Limb (tissue), 2 donors: Measurements from ENCODE around the gene CGNL1.

ENCODE experiments used
- DNase-seq, 2 donors: peaks; one replicate each; pipeline ENCODE4 v3.0.0-alpha.2; 2016; ENCODE audit errors: extremely low spot score in 2 of 2

Gene CGNL1

DNA sequence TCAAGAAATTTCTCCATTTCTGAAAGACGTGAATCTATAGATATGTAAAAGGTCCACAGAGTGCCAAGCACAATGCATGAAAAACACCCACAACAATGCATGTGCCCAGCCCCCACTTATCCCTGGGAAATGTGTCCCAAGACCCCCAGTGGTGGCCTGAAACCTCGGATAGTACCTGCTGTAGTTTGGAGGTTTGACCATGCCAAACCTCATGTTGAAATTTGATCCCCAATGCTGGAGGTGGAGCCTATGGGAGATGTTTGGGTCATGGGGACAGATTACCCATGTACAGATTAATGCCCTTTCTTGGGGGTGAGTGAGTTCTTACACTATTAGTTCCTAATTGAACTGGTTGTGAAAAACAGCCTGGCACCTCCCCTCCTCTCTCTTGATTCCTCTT, 194.0 kb downstream of the CGNL1 start:
- DNase-seq: no peak

GRCh38 chr15:57570994-57571393, 194.7 kb downstream of the CGNL1 start:
- DNase-seq: no peak

GRCh38 chr15:57571725-57572124, 195.4 kb downstream of the CGNL1 start:
- DNase-seq: no peak

DNA sequence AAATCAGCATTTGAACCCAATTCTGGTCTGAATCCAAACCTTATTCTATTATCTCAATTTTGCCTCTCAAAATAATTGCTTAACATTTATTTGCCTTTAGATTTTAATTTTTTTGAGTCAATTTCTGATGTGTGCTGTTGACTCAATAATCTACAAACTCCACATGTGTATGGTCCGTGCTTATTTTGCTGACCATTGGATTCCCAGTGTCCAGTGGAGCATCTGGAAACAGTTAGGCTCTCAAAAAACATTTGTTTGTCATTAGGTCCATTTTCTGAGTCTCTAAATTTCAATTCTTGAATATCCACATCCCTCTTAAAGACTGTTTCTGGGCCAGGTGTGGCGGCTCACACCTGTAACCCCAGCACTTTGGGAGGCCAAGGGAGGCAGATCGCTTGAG, 196.2 kb downstream of the CGNL1 start:
- no peak for DNase-seq

- no peak for DNase-seq
Observed at GRCh38 chr15:57573151-57573550, 196.8 kb downstream of the CGNL1 start.

DNA sequence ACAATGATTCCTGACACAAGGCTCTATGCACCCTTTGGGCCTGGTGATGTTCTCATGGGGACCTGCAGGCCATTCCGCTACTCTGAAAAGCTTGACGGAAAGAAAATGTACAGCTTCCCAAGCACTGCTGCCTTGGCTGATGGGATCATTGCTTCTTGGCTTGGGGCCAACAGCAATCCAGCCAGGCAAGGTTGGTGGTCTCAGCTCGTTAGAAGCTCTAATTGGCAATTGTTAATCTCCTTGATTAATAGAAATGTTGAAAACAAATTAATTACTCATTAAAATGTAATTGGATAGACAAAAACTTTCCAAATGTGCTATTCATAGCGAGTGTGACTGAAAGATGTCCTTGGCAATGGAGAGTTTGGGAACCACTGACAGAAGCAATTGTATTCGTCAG, 199.1 kb downstream of the CGNL1 start:
- no peak for DNase-seq

DNA sequence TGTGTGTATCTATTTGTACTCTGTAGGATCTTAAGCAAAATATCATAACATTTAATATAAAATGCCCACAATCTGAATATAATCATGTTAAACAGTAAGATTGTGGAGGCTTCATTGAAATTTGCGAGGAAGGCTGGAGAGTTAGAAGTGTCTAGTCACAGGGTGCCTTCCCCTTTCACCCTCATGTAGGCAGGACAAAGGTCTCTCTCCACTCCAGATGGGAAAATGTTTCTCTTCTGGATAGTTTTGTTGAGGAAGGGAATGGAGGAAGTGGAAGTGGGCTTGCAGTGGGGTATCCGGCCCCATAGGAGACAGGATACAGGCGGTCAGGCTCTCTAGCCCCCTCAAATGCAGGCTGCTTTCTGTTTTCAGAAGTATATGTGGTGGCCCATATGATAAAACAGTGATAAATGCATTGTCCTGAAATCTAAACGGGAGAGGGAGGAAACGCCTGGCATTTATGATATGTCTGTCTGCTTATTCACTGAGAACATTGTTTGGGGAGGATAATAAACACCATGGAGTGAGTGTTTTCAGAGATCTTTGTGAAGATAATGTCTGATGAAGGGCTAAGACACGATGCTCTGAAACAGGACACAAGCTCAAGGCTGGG, 202.1 kb downstream of the CGNL1 start:
- no peak for DNase-seq

DNA sequence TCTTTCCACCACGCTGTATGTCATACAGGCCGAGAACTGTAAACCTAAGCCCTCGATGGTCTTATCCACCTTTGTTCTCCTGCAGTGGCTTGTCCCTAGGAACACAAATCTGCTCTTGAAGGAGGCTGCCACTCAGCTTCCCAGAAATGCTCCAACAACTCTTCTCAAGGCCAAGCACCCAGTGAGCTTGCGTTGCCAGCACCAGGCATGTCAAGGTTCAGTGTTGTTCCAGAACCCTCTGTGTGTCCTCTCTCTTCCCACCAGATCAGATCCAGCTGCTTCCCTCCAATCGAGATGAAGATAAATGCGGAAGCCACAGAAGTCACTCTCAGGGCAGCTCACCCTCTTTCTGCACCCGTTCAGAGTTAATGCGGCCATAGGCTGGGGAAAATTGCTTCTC, 204.1 kb downstream of the CGNL1 start:
- no peak for DNase-seq

DNA sequence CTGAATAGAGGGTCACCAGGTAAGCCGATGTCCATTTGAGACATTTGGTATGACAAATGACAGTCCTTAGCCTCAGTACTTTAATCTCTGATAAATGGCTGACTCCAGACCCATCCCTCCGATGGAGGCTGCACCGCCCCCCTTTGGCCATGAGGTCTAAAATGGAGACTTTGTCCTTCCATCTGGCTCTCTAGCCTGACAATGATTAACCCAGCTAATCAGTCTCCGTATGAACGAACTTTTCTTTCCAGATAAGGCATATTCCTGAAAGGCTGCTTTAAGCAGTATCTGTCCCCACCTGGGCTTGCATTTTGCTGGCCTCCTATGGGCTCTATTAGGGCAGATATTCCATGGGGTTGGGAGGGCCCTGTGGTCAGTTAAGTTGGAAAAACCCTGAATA, 204.6 kb downstream of the CGNL1 start:
- no peak for DNase-seq

- no peak for DNase-seq
Observed at GRCh38 chr15:57582090-57582489, 205.8 kb downstream of the CGNL1 start.

DNA sequence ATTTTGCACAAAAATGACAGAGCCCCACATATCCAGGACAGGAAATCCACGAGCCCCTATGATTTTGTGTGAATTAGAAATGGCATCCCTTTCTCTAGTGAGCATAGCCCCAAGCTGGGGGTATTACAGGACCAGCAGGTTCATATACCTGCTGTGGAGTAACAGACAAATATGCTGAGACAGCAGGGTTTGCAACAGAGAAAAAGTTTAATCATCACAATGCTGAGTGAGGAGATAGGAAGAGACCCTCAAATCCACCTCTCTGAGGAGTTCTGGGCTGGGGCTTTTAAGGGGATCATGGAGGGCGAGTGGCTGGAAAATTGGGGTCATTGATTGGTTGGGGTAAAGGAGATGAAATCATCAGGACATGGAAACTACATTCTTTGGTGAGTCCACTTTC, 207.0 kb downstream of the CGNL1 start:
- no peak for DNase-seq

GRCh38 chr15:57583720-57584119, 207.4 kb downstream of the CGNL1 start:
- no peak for DNase-seq

- DNase-seq: no peak
Observed at GRCh38 chr15:57586661-57587424, 210.5 kb downstream of the CGNL1 start.

DNA sequence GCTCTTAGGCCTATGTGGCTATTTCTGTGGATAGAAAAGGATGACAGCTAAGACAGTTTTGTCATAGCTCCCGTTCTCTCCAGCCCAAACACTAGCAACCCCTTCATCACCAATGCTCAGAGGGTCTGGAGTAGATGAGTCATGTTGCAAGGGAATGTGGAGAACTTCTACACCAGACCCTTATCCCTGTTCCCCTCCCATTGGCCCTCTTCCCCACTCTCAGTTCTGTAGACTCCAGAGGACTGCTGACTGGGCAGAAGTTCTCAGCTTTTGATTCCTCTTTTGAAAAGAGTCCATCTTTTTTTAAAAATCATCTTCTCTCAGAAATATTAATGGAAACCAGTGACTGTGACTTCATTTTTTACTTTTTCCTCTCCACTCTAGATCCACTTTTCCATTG, 213.0 kb downstream of the CGNL1 start:
- no peak for DNase-seq

DNA sequence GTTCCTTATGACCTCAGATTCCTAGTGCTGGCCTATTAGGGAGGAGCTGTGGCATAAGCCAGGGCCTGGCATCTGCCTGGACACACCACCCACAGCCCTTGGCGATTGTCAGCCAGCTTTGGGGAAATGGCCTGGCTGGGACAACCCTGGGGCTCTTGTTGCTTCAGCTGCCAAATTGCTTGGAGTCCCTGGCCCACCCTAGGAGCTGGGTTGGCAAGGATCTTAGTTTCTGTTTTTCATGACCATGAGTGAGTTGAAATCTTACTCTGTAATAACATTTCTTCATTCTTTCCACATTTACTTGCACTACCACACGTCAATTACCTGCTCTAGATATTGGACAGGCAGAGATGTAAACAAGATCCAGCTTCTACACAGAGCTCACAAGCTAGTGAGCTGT, 213.4 kb downstream of the CGNL1 start:
- no peak for DNase-seq

- no peak for DNase-seq
Observed at GRCh38 chr15:57591237-57591821, 215.0 kb downstream of the CGNL1 start.

DNA sequence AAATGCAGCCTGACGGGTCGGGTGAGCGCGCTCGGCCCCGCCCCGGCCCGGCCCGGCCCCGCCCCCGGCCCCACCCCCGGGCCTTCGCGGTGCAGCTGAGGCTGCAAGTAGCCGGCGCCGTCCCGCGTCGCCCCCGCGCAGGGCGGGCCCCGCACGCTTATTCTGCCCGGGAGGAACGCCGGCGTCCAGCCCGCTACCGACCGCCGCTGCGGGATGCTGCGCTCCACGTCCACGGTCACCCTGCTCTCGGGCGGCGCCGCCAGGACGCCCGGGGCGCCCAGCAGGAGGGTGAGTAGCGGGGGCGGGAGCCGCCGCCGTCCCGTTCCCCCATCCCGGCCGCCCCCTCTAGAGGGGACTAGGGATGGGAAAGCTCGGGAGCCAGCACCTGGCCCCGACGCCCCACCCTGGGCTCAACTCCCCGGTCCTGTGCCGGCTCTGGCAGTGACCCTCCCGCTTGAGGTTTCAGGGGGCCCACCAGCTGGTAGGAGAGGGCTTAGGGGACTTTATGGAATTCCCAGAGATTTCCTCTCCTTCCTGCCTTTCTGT, 215.6 kb downstream of the CGNL1 start, which contains the start of gene MYZAP:
TSS of gene MYZAP (plus strand) at position 83 of the 546 bp plus-strand sequence. CDS start at position 214, 131 bp downstream.
- peak in 1 of 2 donors; percentile 73 for DNase-seq

DNA sequence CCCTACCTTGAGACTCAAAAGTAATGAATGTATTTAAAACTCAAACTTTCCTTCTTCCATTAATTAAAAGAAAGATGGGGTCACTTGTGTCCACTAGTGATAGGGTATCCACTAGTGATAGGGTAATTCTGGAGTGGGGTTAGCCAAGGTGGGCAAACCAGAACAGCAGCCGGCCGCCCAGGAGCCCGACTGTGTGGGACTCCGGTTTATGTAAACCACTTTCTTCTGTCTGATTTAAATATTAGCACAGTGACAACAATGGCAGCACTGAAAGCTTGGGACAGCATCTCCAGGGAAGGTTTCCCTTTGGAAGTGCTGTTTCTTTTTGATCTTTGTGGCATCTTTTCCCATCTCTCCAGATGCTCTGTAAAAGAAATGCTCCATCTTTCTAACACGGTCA, 216.1 kb downstream of the CGNL1 start:
- no peak for DNase-seq

DNA sequence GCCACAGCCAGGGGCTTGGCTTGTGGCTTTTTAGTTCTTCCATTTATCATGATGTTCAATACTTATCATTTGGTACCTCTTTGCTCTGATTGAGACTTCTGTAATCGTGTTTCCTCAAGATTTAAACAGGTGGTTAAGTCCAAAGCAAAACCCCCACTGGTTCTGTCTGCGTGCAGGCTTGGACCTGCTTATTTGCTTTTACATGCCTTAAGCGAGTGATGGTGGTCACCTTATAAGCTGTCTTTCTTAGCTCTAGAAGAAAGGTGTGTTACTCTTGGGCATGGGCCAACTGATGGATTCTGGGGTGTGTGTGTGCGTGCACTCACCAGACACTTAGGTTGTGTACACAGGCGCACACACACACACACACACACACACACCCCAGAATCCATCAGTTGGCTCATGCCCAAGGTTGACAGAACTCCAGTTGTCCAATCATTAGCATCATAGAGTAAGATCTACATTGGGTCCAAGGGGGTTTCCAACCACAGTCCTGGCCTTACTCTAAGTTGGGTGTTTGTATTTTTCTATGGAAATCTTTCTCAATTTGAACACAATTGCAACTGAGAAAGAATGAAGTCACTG, 216.6 kb downstream of the CGNL1 start:
- no peak for DNase-seq

GRCh38 chr15:57594479-57594878, 218.2 kb downstream of the CGNL1 start:
- no peak for DNase-seq

DNA sequence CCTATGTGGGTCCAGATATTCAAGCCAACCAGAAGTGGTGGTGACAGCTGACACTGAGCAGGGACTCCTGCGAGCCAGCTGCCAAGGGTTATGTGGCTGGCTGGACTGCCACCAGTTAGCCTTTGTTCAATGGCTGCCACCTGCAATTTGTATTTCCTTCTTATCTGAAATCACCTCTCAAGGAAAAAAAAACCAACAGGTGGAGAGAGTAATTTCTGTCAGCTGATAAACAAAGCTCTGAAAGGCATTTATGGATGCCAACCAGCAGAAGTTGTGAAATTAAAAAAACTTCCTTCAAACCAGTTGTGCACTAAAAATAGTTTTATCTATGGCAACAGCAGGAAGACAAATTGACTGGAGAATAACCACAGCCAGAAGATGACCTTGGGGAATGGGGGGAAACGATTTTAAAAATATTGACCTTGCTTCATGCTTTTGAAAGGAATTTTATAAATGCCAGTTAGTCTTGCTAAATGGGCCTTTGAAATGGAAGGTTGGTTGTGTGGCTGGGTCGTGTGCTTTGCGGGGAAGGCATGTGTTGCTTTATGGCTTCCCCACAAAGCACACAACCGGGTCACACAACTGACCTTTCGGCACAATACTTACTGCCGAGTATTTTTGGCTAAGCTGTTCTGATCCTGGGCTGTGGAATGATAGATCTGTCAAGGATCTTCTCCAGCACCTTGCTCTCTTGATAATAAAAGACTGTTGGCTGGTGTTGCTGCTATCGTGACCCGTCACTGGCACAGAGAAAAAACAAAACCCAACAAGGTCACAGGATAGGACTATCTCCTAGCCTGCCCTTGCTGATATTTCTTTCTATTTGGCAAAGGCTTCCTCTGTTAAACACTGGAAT, 218.9 kb downstream of the CGNL1 start:
- no peak for DNase-seq
